EH (cell line): Measurements from ENCODE around the gene CBL.

Experiments
- DNase-seq: peaks from one replicate; pipeline ENCODE4 v3.0.0-alpha.2; 2015; ENCODE audit warnings: low read depth

CBL gene

GRCh38 chr11:119334174-119334930, 128.2 kb downstream of the CBL start, which contains the start of gene RNF26:
TSS of gene RNF26 (plus strand) at chr11:119334527. CDS start at chr11:119335123, 596 bp downstream.
- DNase-seq, result peak; percentile 98

GRCh38 chr11:119335091-119335654, 129.0 kb downstream of the CBL start:
- no peak for DNase-seq

GRCh38 chr11:119335655-119336543, 129.8 kb downstream of the CBL start:
- DNase-seq, result no peak

- DNase-seq, result no peak
Observed at GRCh38 chr11:119336744-119337469, 130.8 kb downstream of the CBL start.

- DNase-seq, result peak; percentile 89
Observed at GRCh38 chr11:119337581-119338317, 131.6 kb downstream of the CBL start.

- peak; percentile 87 for DNase-seq
Observed at GRCh38 chr11:119338318-119338890, 132.3 kb downstream of the CBL start.

- DNase-seq, result peak; percentile 22
Observed at GRCh38 chr11:119338965-119339588, 132.9 kb downstream of the CBL start.

- DNase-seq, result peak; percentile 72
Observed at GRCh38 chr11:119339589-119340334, 133.6 kb downstream of the CBL start.

GRCh38 chr11:119340335-119341221, 134.4 kb downstream of the CBL start, which contains the start of gene C1QTNF5:
TSS of gene C1QTNF5 (minus strand) at chr11:119340883. CDS start at chr11:119340397, 486 bp downstream.
- peak; percentile 91 for DNase-seq

GRCh38 chr11:119341222-119342022, 135.3 kb downstream of the CBL start:
- DNase-seq, result no peak

- DNase-seq, result no peak
Observed at GRCh38 chr11:119342023-119342300, 135.8 kb downstream of the CBL start.

- no peak for DNase-seq
Observed at GRCh38 chr11:119342362-119343130, 136.4 kb downstream of the CBL start.

- no peak for DNase-seq
Observed at GRCh38 chr11:119343726-119344125, 137.6 kb downstream of the CBL start.

GRCh38 chr11:119344291-119345010, 138.3 kb downstream of the CBL start:
- DNase-seq, result no peak

- DNase-seq, result no peak
Observed at GRCh38 chr11:119345685-119346084, 139.5 kb downstream of the CBL start.

GRCh38 chr11:119346605-119347004, 140.5 kb downstream of the CBL start, which contains the start of gene MFRP:
TSS of gene MFRP (minus strand) at chr11:119346705. CDS start at chr11:119346513, 192 bp downstream.
- DNase-seq, result no peak
